K562 (cell line): ENCODE data around the gene AHCYL2. TPM values are rescaled to one million over a fixed set of nuclear protein-coding genes. Genes with fewer than 3 reads are reported as not detected.
A peak's percentile ranks its signal among the peaks of the same experiment; 100 is the strongest.

ENCODE experiments used
- ARHGAP35 ChIP-seq: fragments of 450-650 bp; IDR thresholded peaks from 2 replicates; pipeline ENCODE4 v1.6.1; 2018; ENCODE audit not compliant: partially characterized antibody
- BDP1 ChIP-seq: IDR thresholded peaks from 3 replicates; pipeline ENCODE4 v1.6.1; 2011; ENCODE audit not compliant: insufficient read length, insufficient read depth
- CBFB ChIP-seq: sonication (generic); formaldehyde crosslinking; IDR thresholded peaks from 2 replicates; pipeline ENCODE4 v1.4.0; 2020; ENCODE audit warnings: mild to moderate bottlenecking, missing genetic modification reagents
- CREB3 ChIP-seq: fragments of 450-650 bp; conservative IDR thresholded peaks from 2 replicates; pipeline ENCODE4 v1.6.1; 2016; ENCODE audit warnings: missing genetic modification characterization, low read depth, mild to moderate bottlenecking, missing compliant biosample characterization, moderate library complexity
- MCM2 ChIP-seq: fragments of 450-650 bp; IDR thresholded peaks from 2 replicates; pipeline ENCODE4 v1.6.1; 2017; ENCODE audit warnings: low read depth, mild to moderate bottlenecking
- RBFOX2 ChIP-seq: fragments of 200-400 bp; formaldehyde crosslinking; IDR thresholded peaks from 2 replicates; pipeline ENCODE4 v1.6.1; 2017; ENCODE audit warnings: low read depth, mild to moderate bottlenecking, low read length, moderate library complexity
- RERE ChIP-seq: sonication (generic); formaldehyde crosslinking; IDR thresholded peaks from 2 replicates; pipeline ENCODE4 v1.8.0; 2023; ENCODE audit warnings: missing genetic modification reagents, mild to moderate bottlenecking, borderline replicate concordance
- YY1 ChIP-seq, 3 experiments: IDR thresholded peaks; 2 replicates each; pipeline ENCODE4 v1.6.1; 2011; ENCODE audit warnings: low read length in 2 of 3, mild to moderate bottlenecking in 2 of 3, moderate library complexity in 2 of 3, borderline replicate concordance in 1 of 3, control low read depth in 1 of 3, low read depth in 1 of 3; ENCODE audit not compliant: insufficient read depth in 3 of 3, insufficient replicate concordance in 2 of 3, control insufficient read depth in 1 of 3, insufficient read length in 1 of 3; ENCODE audit errors: extremely low read depth in 1 of 3
- ZNF445 ChIP-seq: fragments of 250-450 bp; sonication (Bioruptor Pico); IDR thresholded peaks from 2 replicates; pipeline ENCODE4 v1.4.0; 2020; ENCODE audit warnings: low read depth, mild to moderate bottlenecking, moderate library complexity
- ZSCAN29 ChIP-seq: fragments of 450-650 bp; IDR thresholded peaks from 2 replicates; pipeline ENCODE4 v1.6.1; 2017
- polyA plus RNA-seq, 8 experiments: library from polyadenylated mRNA; depleted of rRNA in 4 of 8; stranded (reverse) in 5 of 8; unstranded in 3 of 8; fragments of >200 nt; fragmentation: Nextera tagmentation in 2 of 8; fragmentation: Illumina TruSeq in 1 of 8; extraction: Ambion mirVana in 2 of 8; extraction: Trizol in 1 of 8; gene quantifications; 2 replicates each; pipeline versions ENCODE4 v1.2.1 to v1.2.3, GENCODE V29; 2011 to 2014; ENCODE audit warnings: inconsistent platforms in 1 of 8, missing spikeins in 1 of 8
- total RNA-seq, 7 experiments: library from RNA; depleted of rRNA in 6 of 7; stranded (reverse); fragments of >200 nt in 6 of 7; fragmentation: Illumina TruSeq in 2 of 7; extraction: Trizol in 2 of 7; gene quantifications; 2 replicates each; pipeline versions ENCODE4 v1.2.1 to v1.2.3, GENCODE V29; 2011 to 2021; ENCODE audit warnings: low replicate concordance in 1 of 7
- TF ChIP-seq, protein P1 (sequence below): fragments of 450-650 bp; IDR thresholded peaks from 2 replicates; pipeline ENCODE4 v1.6.1; 2016; ENCODE audit warnings: low read depth

AHCYL2 gene
- total and polyA plus RNA-seq, 9 of the 15 experiments (the other 6 are each of a cell fraction or from before 2014, with no cell fraction given) = 0.93 to 10.5 (median 5.2) TPM

DNA sequence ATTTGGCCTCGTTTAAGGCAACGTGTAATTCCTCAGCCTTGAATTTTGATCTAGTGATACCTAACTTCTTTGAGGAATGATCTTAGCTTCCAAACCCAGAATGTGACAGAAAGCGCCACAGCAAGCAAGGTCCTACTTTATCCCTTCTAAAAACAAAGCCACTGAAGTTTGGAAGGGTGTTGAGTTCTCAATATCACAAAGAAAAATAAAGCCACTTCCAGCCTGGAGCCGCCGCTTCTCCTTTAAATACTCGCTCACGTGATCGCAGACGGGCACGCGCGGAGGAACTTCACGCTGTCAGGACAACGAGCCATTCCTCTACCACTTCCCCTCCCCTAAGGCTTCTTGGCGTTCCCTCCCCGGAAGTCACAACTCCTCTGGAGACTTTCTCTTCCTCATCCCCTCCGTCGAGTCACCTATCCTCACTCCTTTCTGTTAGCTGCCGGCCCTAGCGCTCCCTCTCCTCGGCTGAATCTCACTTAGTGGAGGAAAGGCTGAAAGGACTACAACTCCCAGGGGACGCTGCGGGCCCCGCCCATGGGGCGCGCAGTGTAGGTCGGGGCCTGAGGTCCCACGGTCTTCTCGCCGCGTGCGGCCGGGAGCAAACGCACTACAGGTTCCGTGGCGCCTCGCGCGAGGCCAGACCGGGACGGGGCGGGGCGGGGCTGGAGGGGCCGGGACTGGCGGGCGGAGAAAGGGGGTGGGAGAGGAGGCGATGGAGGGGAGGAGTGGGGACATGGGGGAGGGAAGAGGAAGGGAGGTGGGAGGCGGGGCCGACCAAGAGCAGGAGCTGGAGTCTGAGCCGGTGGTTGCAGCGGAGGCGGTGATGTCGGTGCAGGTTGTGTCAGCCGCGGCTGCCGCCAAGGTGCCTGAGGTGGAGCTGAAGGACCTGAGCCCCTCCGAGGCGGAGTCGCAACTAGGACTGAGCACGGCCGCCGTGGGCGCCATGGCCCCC lies at the start of gene AHCYL2 (continued):
- TF ChIP-seq, protein P1, sequence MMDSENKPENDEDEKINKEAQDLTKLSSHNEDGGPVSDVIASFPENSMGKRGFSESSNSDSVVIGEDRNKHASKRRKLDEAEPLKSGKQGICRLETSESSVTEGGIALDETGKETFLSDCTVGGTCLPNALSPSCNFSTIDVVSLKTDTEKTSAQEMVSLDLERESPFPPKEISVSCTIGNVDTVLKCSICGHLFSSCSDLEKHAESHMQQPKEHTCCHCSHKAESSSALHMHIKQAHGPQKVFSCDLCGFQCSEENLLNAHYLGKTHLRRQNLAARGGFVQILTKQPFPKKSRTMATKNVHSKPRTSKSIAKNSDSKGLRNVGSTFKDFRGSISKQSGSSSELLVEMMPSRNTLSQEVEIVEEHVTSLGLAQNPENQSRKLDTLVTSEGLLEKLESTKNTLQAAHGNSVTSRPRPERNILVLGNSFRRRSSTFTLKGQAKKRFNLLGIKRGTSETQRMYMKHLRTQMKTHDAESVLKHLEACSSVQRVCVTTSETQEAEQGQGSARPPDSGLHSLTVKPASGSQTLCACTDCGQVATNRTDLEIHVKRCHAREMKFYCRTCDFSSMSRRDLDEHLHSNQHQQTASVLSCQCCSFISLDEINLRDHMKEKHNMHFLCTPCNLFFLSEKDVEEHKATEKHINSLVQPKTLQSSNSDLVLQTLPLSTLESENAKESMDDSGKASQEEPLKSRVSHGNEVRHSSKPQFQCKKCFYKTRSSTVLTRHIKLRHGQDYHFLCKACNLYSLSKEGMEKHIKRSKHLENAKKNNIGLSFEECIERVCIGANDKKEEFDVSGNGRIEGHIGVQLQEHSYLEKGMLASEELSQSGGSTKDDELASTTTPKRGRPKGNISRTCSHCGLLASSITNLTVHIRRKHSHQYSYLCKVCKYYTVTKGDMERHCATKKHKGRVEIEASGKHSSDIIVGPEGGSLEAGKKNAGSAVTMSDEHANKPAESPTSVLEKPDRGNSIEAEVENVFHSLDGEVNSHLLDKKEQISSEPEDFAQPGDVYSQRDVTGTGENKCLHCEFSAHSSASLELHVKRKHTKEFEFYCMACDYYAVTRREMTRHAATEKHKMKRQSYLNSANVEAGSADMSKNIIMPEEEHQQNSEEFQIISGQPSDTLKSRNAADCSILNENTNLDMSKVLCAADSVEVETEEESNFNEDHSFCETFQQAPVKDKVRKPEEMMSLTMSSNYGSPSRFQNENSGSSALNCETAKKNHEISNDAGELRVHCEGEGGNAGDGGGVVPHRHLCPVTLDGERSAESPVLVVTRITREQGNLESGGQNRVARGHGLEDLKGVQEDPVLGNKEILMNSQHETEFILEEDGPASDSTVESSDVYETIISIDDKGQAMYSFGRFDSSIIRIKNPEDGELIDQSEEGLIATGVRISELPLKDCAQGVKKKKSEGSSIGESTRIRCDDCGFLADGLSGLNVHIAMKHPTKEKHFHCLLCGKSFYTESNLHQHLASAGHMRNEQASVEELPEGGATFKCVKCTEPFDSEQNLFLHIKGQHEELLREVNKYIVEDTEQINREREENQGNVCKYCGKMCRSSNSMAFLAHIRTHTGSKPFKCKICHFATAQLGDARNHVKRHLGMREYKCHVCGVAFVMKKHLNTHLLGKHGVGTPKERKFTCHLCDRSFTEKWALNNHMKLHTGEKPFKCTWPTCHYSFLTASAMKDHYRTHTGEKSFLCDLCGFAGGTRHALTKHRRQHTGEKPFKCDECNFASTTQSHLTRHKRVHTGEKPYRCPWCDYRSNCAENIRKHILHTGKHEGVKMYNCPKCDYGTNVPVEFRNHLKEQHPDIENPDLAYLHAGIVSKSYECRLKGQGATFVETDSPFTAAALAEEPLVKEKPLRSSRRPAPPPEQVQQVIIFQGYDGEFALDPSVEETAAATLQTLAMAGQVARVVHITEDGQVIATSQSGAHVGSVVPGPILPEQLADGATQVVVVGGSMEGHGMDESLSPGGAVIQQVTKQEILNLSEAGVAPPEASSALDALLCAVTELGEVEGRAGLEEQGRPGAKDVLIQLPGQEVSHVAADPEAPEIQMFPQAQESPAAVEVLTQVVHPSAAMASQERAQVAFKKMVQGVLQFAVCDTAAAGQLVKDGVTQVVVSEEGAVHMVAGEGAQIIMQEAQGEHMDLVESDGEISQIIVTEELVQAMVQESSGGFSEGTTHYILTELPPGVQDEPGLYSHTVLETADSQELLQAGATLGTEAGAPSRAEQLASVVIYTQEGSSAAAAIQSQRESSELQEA = no peak
- TF ChIP-seq BDP1 = no peak
- no peak for TF ChIP-seq ZNF445
- TF ChIP-seq YY1 (IDR thresholded peaks at IDR 0.05; ENCODE audit: borderline replicate concordance in 1 of 3, control insufficient read depth in 1 of 3, extremely low read depth in 1 of 3, insufficient read depth in 3 of 3, insufficient read length in 1 of 3, insufficient replicate concordance in 2 of 3, low read depth in 1 of 3, low read length in 2 of 3) = peak in 2 of 3 experiments; percentile 76 to 82
- peak; percentile 82 for TF ChIP-seq RBFOX2
- peak; percentile 68; the same call in 1 of the 2 replicates for TF ChIP-seq CREB3
- no peak for TF ChIP-seq CBFB
- no peak for TF ChIP-seq RERE
- TF ChIP-seq ZSCAN29 = no peak
- TF ChIP-seq MCM2 = no peak
- no peak for TF ChIP-seq ARHGAP35
